HEK293 (cell line): ENCODE results near the gene WDR86.

Experiments used
- CTCF ChIA-PET: fragments of 350-600 bp; formaldehyde crosslinking; extraction: SDS; loops from one replicate; lab custom pipeline; 2021; ENCODE audit warnings: antibody characterized with exemption; lab: Yijun Ruan, JAX
- POLR2A ChIA-PET: fragments of 300-600 bp; formaldehyde crosslinking; extraction: SDS; loops from one replicate; lab custom pipeline; 2020; ENCODE audit warnings: antibody characterized with exemption, inconsistent platforms; lab: Yijun Ruan, JAX
- H3K27ac ChIP-seq: fragments of 200-500 bp; sonication (Bioruptor generic); 2 replicates; pipeline ENCODE4 v1.5.1; 2014; ENCODE audit warnings: low read depth, low read length, control low read depth, inconsistent platforms; ENCODE audit errors: extremely low read depth
- H3K36me3 ChIP-seq, 2 experiments: fragments of 200-500 bp in 1 of 2; sonication (Bioruptor generic) in 1 of 2; 1 replicate in 1 of 2; 2 replicates in 1 of 2; pipeline ENCODE4 v1.5.1; 2014 to 2017; ENCODE audit warnings: inconsistent platforms in 2 of 2, low read length in 2 of 2; ENCODE audit not compliant: control insufficient read depth in 2 of 2, insufficient read depth in 1 of 2
- H3K4me1 ChIP-seq: fragments of 200-500 bp; sonication (Bioruptor generic); 2 replicates; pipeline ENCODE4 v1.5.1; 2014; ENCODE audit warnings: mild to moderate bottlenecking, low read length, inconsistent platforms; ENCODE audit not compliant: control insufficient read depth, insufficient read depth
- H3K4me3 ChIP-seq: 2 replicates; pipeline ENCODE4 v1.5.1; 2011; ENCODE audit warnings: low read depth, mild to moderate bottlenecking, control low read depth, low read length, moderate library complexity
- H3K9me3 ChIP-seq: fragments of 200-500 bp; sonication (Bioruptor generic); 2 replicates; pipeline ENCODE4 v1.5.1; 2014; ENCODE audit warnings: low read depth, low read length, inconsistent platforms; ENCODE audit not compliant: control insufficient read depth, insufficient read depth
- BCL11A ChIP-seq: fragments of 450-650 bp; formaldehyde crosslinking; IDR thresholded peaks from 2 replicates; pipeline ENCODE4 v1.5.1; 2016; ENCODE audit warnings: low read depth, missing biosample characterization, missing genetic modification characterization
- GLIS1 ChIP-seq: fragments of 450-650 bp; formaldehyde crosslinking; IDR thresholded peaks from 2 replicates; pipeline ENCODE4 v1.5.1; 2016; ENCODE audit warnings: missing biosample characterization, missing genetic modification characterization
- IKZF3 ChIP-seq: fragments of 450-650 bp; IDR thresholded peaks from 2 replicates; pipeline ENCODE4 v1.5.0; 2018; ENCODE audit warnings: missing biosample characterization, mild to moderate bottlenecking, missing genetic modification characterization, moderate library complexity
- KLF1 ChIP-seq: fragments of 450-650 bp; formaldehyde crosslinking; IDR thresholded peaks from 2 replicates; pipeline ENCODE4 v1.5.1; 2016; ENCODE audit warnings: missing biosample characterization, missing genetic modification characterization
- KLF9 ChIP-seq: fragments of 450-650 bp; formaldehyde crosslinking; IDR thresholded peaks from 2 replicates; pipeline ENCODE4 v1.5.1; 2016; ENCODE audit warnings: missing biosample characterization, missing genetic modification characterization, low read depth
- OSR2 ChIP-seq: fragments of 450-650 bp; formaldehyde crosslinking; IDR thresholded peaks from 2 replicates; pipeline ENCODE4 v1.5.1; 2016; ENCODE audit warnings: missing biosample characterization, missing genetic modification characterization
- SP7 ChIP-seq: fragments of 450-650 bp; formaldehyde crosslinking; IDR thresholded peaks from 2 replicates; pipeline ENCODE4 v1.5.1; 2016; ENCODE audit warnings: missing biosample characterization, missing genetic modification characterization
- WT1 ChIP-seq: fragments of 450-650 bp; formaldehyde crosslinking; IDR thresholded peaks from 2 replicates; pipeline ENCODE4 v1.5.1; 2016; ENCODE audit warnings: missing biosample characterization, missing genetic modification characterization
- ZBTB17 ChIP-seq: fragments of 450-650 bp; formaldehyde crosslinking; IDR thresholded peaks from 2 replicates; pipeline ENCODE4 v1.5.1; 2016; ENCODE audit warnings: missing biosample characterization, missing genetic modification characterization
- ZBTB20 ChIP-seq: fragments of 450-650 bp; formaldehyde crosslinking; IDR thresholded peaks from 2 replicates; pipeline ENCODE4 v1.5.1; 2016; ENCODE audit warnings: missing biosample characterization, missing genetic modification characterization
- ZIC2 ChIP-seq: fragments of 450-650 bp; formaldehyde crosslinking; IDR thresholded peaks from 2 replicates; pipeline ENCODE4 v1.5.1; 2016; ENCODE audit warnings: missing biosample characterization, missing genetic modification characterization
- ZNF157 ChIP-seq: fragments of 450-650 bp; formaldehyde crosslinking; IDR thresholded peaks from 2 replicates; pipeline ENCODE4 v1.5.1; 2016; ENCODE audit warnings: missing biosample characterization, missing genetic modification characterization
- ZNF174 ChIP-seq: fragments of 450-650 bp; formaldehyde crosslinking; IDR thresholded peaks from 2 replicates; pipeline ENCODE4 v1.5.0; 2017; ENCODE audit warnings: missing biosample characterization, mild to moderate bottlenecking, missing genetic modification characterization
- ZNF248 ChIP-seq: fragments of 450-650 bp; formaldehyde crosslinking; IDR thresholded peaks from 2 replicates; pipeline ENCODE4 v1.5.1; 2017; ENCODE audit warnings: missing biosample characterization, missing genetic modification characterization
- ZNF266 ChIP-seq: fragments of 450-650 bp; formaldehyde crosslinking; IDR thresholded peaks from 2 replicates; pipeline ENCODE4 v1.5.1; 2016; ENCODE audit warnings: missing biosample characterization, missing genetic modification characterization, low read depth
- ZNF366 ChIP-seq: fragments of 450-650 bp; formaldehyde crosslinking; conservative IDR thresholded peaks from 2 replicates; pipeline ENCODE4 v1.5.1; 2016; ENCODE audit warnings: missing biosample characterization, missing genetic modification characterization
- ZNF416 ChIP-seq: fragments of 450-650 bp; formaldehyde crosslinking; IDR thresholded peaks from 2 replicates; pipeline ENCODE4 v1.5.1; 2016; ENCODE audit warnings: missing biosample characterization, missing genetic modification characterization
- ZNF423 ChIP-seq: fragments of 450-650 bp; formaldehyde crosslinking; IDR thresholded peaks from 2 replicates; pipeline ENCODE4 v1.5.1; 2016; ENCODE audit warnings: missing biosample characterization, missing genetic modification characterization
- ZNF600 ChIP-seq: fragments of 450-650 bp; formaldehyde crosslinking; IDR thresholded peaks from 2 replicates; pipeline ENCODE4 v1.5.1; 2016; ENCODE audit warnings: missing biosample characterization, missing genetic modification characterization
- ZNF629 ChIP-seq: fragments of 450-650 bp; formaldehyde crosslinking; IDR thresholded peaks from 2 replicates; pipeline ENCODE4 v1.5.1; 2017; ENCODE audit warnings: missing biosample characterization, missing genetic modification characterization
- ZNF660 ChIP-seq: fragments of 450-650 bp; IDR thresholded peaks from 2 replicates; pipeline ENCODE4 v1.5.1; 2018; ENCODE audit warnings: missing biosample characterization, mild to moderate bottlenecking, missing genetic modification characterization
- ZNF664 ChIP-seq: fragments of 450-650 bp; formaldehyde crosslinking; IDR thresholded peaks from 2 replicates; pipeline ENCODE4 v1.5.1; 2016; ENCODE audit warnings: missing biosample characterization, missing genetic modification characterization
- ZNF677 ChIP-seq: fragments of 450-650 bp; IDR thresholded peaks from 2 replicates; pipeline ENCODE4 v1.5.0; 2018; ENCODE audit warnings: missing biosample characterization, mild to moderate bottlenecking, missing genetic modification characterization, moderate library complexity
- ZNF768 ChIP-seq: fragments of 450-650 bp; formaldehyde crosslinking; IDR thresholded peaks from 2 replicates; pipeline ENCODE4 v1.5.1; 2018; ENCODE audit warnings: missing biosample characterization, mild to moderate bottlenecking, missing genetic modification characterization
- ZNF792 ChIP-seq: fragments of 450-650 bp; formaldehyde crosslinking; IDR thresholded peaks from 2 replicates; pipeline ENCODE4 v1.5.1; 2016; ENCODE audit warnings: missing biosample characterization, missing genetic modification characterization
- TF ChIP-seq, protein P1 (sequence below): fragments of 450-650 bp; IDR thresholded peaks from 2 replicates; pipeline ENCODE4 v1.5.1; 2018; ENCODE audit warnings: missing biosample characterization, mild to moderate bottlenecking, missing genetic modification characterization
- TF ChIP-seq, protein P2 (sequence below): fragments of 450-650 bp; formaldehyde crosslinking; IDR thresholded peaks from 2 replicates; pipeline ENCODE4 v1.5.1; 2016; ENCODE audit warnings: missing biosample characterization, missing genetic modification characterization

The WDR86 gene

DNA sequence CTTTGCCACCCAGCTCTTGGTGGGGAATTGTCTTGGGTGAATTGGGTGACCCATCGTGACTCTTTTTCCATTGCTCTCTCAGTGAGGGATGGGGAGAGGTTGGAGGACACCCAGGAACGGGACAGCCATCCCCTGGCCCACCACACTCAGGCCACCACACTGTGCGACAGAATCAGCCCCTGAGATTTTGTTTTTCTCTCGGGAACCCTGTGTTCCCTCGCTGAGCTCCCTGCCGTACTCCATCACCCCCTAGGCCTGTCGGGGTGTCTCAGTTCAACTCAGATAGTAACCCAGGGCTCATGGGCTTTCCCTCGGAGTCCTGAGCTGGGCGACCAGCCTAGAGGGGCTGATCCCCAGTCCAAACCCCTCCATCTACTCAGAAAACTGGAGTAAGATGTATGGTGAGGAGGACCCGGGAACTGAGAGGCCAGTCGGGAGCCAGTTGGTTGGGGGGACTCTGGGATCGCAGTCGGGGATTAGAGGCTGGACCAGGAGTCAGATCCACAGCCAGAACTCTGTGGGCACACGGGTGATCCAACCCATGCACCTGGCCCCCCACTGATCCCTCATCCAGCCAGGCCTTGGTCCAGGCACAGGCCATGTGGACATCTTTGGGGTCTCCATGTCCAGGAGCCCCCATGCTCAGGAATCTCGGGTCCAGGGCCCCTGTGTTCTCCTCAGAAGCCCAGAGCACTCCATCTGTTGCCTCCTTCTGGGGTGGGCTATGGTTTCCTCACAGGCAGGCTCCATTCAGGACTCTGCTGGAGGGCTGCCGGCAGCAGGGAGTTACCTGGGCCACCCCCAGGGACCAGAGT lies 20.8 kb upstream of the WDR86 start:
- Histone ChIP-seq H3K4me3 (no peak overlapping the region), H3K4me1 (peaks cover 24% of the 10 kb centered on the region), H3K9me3 (no peaks in the 10 kb centered on the region), H3K36me3 (no peaks in the 10 kb centered on the region), H3K27ac (no peak overlapping the region)
- POLR2A ChIA-PET, result no interaction called here
- TF ChIP-seq GLIS1 (peak; percentile 31; the same call in 1 of the 2 replicates), BCL11A (no peak), ZNF366 (tag by site-specific recombination) (no peak), ZBTB17 (tag by site-specific recombination) (no peak), ZNF248 (no peak)
- TF ChIP-seq, all 188 proteins: peak for 1
- CTCF ChIA-PET, result no interaction called here

DNA sequence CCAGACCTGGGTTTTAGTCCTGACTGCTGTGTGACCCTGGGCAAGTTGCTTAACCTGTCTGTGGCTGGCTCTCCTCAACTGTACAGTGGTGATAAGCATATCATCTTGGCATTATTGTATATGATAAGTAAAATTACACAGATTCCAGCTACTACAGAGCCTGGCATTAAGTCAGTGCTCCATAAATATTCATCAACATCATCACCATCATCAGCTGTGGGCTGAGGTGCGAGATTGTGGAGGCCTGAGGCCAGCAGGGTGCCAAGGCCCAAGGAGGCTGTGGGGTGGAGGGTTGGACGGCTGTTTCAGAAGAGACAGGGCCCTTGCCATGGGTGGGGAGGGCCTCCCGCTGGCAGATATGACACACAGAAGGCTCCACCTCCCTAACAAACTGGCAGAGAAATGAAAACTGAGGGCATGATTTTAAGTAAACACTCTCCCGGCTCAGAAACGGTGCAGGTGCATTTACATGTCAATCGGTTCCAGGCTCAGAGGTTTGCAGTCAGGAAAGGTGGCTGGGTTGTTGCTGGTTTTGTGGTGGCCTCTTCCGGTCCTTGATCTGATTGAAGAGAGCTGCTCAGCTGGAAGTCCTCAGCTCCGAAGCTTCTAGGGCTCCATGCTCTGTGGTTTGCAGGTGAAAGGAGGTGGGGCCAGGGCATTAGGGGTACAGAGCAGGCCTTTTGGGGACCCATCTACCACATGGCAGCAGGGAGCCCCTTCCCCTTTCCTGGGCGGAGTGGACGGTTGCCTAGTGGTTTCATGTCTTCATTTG lies 19.9 kb upstream of the WDR86 start:
- Histone ChIP-seq H3K4me1 (peaks cover 24% of the 10 kb centered on the region), H3K27ac (no peak overlapping the region), H3K9me3 (no peaks in the 10 kb centered on the region), H3K36me3 (no peaks in the 10 kb centered on the region), H3K4me3 (no peak overlapping the region)
- POLR2A ChIA-PET, result no interaction called here
- CTCF ChIA-PET, result interaction anchor here (0.7 kb wide), 1 partner anchor 332 kb away, joined by 3 read pairs; no protein-coding TSS in a partner anchor
- TF ChIP-seq ZNF423 (tag by site-specific recombination), result peak; percentile 30; the same call in 1 of the 2 replicates
- peak; percentile 69 for TF ChIP-seq ZNF600 (tag by site-specific recombination)
- no peak for TF ChIP-seq KLF9
- TF ChIP-seq, protein P1, sequence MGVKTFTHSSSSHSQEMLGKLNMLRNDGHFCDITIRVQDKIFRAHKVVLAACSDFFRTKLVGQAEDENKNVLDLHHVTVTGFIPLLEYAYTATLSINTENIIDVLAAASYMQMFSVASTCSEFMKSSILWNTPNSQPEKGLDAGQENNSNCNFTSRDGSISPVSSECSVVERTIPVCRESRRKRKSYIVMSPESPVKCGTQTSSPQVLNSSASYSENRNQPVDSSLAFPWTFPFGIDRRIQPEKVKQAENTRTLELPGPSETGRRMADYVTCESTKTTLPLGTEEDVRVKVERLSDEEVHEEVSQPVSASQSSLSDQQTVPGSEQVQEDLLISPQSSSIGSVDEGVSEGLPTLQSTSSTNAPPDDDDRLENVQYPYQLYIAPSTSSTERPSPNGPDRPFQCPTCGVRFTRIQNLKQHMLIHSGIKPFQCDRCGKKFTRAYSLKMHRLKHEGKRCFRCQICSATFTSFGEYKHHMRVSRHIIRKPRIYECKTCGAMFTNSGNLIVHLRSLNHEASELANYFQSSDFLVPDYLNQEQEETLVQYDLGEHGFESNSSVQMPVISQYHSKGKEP (tag by site-specific recombination), result 0 out of 2 replicates have a peak, but pooled peaks have one; percentile 57
- TF ChIP-seq, protein P2, sequence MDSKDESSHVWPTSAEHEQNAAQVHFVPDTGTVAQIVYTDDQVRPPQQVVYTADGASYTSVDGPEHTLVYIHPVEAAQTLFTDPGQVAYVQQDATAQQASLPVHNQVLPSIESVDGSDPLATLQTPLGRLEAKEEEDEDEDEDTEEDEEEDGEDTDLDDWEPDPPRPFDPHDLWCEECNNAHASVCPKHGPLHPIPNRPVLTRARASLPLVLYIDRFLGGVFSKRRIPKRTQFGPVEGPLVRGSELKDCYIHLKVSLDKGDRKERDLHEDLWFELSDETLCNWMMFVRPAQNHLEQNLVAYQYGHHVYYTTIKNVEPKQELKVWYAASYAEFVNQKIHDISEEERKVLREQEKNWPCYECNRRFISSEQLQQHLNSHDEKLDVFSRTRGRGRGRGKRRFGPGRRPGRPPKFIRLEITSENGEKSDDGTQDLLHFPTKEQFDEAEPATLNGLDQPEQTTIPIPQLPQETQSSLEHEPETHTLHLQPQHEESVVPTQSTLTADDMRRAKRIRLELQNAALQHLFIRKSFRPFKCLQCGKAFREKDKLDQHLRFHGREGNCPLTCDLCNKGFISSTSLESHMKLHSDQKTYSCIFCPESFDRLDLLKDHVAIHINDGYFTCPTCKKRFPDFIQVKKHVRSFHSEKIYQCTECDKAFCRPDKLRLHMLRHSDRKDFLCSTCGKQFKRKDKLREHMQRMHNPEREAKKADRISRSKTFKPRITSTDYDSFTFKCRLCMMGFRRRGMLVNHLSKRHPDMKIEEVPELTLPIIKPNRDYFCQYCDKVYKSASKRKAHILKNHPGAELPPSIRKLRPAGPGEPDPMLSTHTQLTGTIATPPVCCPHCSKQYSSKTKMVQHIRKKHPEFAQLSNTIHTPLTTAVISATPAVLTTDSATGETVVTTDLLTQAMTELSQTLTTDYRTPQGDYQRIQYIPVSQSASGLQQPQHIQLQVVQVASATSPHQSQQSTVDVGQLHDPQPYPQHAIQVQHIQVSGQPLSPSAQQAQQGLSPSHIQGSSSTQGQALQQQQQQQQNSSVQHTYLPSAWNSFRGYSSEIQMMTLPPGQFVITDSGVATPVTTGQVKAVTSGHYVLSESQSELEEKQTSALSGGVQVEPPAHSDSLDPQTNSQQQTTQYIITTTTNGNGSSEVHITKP, result 0 out of 2 replicates have a peak, but pooled peaks have one; percentile 11
- TF ChIP-seq ZNF174, result no peak
- TF ChIP-seq IKZF3, result no peak
- TF ChIP-seq WT1 (tag by site-specific recombination), result peak; percentile 91
- peak; percentile 41 for TF ChIP-seq SP7 (tag by site-specific recombination)
- peak; percentile 40; the same call in 1 of the 2 replicates for TF ChIP-seq ZNF629
- 0 out of 2 replicates have a peak, but pooled peaks have one; percentile 12 for TF ChIP-seq OSR2 (tag by site-specific recombination)
- TF ChIP-seq ZNF664 (tag by site-specific recombination), result peak; percentile 34; the same call in 1 of the 2 replicates
- TF ChIP-seq ZNF266 (tag by site-specific recombination), result no peak
- peak; percentile 69; the same call in 1 of the 2 replicates for TF ChIP-seq KLF1 (tag by site-specific recombination)
- TF ChIP-seq ZNF416 (tag by site-specific recombination), result no peak
- no peak for TF ChIP-seq ZNF157 (tag by site-specific recombination)
- TF ChIP-seq ZNF768 (tag by site-specific recombination), result peak; percentile 75
- TF ChIP-seq ZIC2 (tag by site-specific recombination), result peak; percentile 65
- no peak for TF ChIP-seq ZNF677
- TF ChIP-seq ZNF660 (tag by site-specific recombination), result 0 out of 2 replicates have a peak, but pooled peaks have one; percentile 10
- TF ChIP-seq ZBTB20, result peak; percentile 87
- 0 out of 2 replicates have a peak, but pooled peaks have one; percentile 5 for TF ChIP-seq ZNF792
